AG09309 (cell line): ENCODE data around the gene OTUB1.

Source experiments
- DNase-seq: peaks from one replicate; pipeline ENCODE4 v3.0.0-alpha.2; 2010; ENCODE audit warnings: low read depth
- H3K4me3 ChIP-seq: 2 replicates; pipeline ENCODE4 v1.5.1; 2011; ENCODE audit warnings: mild to moderate bottlenecking, low read depth, low read length, moderate library complexity; ENCODE audit not compliant: control insufficient read depth
- CTCF ChIP-seq: IDR thresholded peaks from 2 replicates; pipeline ENCODE4 v1.5.1; 2011; ENCODE audit warnings: mild to moderate bottlenecking, low read depth, low read length, inconsistent platforms; ENCODE audit not compliant: insufficient read depth, control insufficient read depth; ENCODE audit errors: missing control alignments

The OTUB1 gene

DNA sequence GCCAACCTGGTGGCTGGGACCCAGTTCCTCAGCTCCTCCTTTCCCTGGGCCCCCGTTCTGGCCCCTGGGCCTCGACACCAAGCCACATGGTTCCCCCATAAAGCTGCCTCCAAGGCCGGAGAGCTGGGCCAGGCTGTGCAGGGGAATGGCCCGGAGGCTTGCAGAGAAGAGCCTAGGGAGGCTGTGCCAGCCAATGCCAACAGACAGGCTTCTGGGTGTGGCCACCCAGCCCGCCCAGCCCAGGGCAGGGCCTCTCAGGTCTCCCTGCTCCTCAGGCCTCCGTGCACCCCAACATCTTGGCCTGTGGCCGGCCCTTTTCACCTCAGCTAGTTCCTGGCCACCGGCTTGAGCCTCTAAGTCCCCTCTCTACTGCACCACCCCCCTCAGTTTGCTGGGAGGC lies 32.1 kb downstream of the OTUB1 start:
- no peak overlapping the region for H3K4me3 ChIP-seq
- DNase-seq = no peak
- TF ChIP-seq CTCF = no peak

DNA sequence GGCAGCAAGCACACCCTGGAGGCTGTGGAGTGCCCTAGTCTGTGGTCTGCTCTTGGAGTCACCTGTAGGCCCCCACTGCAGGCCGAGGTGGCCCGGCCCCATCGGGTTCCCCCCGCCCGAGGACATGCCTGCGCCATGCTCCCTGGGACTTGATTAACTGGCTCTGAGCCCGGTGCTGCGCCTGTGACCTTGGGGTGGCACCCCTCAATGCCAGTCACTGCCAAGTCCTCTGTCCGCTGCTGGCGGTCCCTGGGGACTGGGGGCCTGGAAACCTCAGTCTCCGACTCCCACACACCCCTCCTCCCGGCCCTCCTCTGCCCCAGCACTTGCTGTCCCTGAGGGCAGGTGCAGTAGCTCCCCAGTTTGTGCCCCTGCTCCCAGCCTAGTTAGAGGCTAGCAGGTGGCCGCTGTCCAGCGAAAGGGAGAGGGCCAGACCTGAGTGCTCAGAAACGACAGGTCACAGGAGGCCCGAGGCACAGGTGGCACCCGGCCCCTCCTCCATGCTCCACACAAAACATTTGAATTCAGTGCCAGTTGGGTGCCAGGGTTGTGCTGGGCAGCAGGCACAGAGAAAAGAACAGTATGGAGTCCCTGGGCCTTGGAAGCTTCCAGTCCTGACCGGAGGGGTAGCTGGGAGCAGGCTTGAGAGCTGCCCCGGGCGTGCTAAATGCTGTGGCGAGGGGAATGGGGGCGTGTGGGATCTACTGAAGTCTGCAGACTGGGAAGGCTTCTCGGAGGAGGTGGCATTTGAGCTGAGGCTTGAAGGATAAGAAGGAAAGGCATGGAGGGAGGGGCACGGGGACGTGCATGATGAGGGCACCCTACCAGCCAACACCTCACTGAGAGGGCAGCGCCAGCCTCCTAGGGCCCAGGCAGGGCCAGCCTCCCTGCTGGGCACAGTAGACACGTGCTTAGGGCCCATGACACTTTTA lies 33.1 kb downstream of the OTUB1 start:
- no peak for DNase-seq
- TF ChIP-seq CTCF = no peak
- no peak overlapping the region for H3K4me3 ChIP-seq

DNA sequence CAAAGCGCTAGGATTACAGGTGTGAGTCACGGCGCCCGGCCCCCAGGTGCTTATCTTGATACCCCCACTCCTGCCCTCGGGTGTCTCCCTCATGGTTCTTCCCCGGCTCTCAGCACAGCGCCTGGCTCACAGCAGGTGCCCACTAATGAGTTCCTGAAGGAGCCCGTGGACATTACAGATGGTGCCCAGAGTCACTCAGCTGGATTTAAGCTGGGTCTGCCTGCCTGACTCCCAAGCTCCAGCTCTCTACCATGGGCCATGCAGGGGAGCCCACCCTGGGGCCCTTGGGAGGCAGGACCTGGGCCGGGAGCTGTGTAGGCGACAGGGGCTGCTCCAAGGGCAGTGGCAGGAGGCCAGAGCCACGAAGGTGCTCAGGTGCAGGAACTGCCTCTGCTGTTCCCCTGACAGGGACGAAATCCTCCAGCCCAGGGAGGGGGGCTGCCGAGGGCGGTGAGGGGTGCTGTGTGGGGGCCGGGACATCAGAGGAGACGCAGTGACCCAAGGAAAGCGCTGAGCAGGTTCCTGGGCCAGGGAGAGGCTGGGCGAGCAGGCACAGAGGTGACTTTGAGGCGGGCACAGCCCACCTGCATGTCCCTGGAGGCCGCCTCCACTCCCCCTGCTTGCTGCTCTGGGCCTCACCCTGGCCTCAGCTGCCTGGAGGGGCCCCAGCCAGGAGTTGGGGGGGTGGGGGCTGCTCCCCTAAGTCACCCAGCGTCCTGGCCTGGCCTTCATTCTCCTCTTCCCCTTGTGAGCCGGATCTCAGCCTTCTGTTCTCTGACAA lies 34.9 kb downstream of the OTUB1 start:
- TF ChIP-seq CTCF = no peak
- no peak for DNase-seq
- H3K4me3 ChIP-seq = no peak overlapping the region

GRCh38 chr11:64021757-64022093 lies 35.5 kb downstream of the OTUB1 start:
- no peak overlapping the region for H3K4me3 ChIP-seq
- no peak for TF ChIP-seq CTCF
- no peak for DNase-seq

GRCh38 chr11:64022125-64022784 lies 36.0 kb downstream of the OTUB1 start:
- H3K4me3 ChIP-seq = no peak overlapping the region
- TF ChIP-seq CTCF = no peak
- no peak for DNase-seq

GRCh38 chr11:64023712-64024710 lies 37.8 kb downstream of the OTUB1 start:
- DNase-seq = no peak
- no peak for TF ChIP-seq CTCF
- no peak overlapping the region for H3K4me3 ChIP-seq
